ENCODE data around the gene FNDC3A.

Gene FNDC3A

GRCh38 chr13:48975856-48976575, at the start of gene FNDC3A:
Gene FNDC3A (plus strand): TSS chr13:48975912. CDS start chr13:49006191, 30,279 bp downstream.
- DNase-seq, result peak; percentile 79 to 92 (median 91)

GRCh38 chr13:48928757-48929430, 46.8 kb upstream of the FNDC3A start:
- no peak for DNase-seq

- peak in 1 of 3 experiments; percentile 30 for DNase-seq
Measured at GRCh38 chr13:48930918-48931317, 44.8 kb upstream of the FNDC3A start.

GRCh38 chr13:48938308-48938943, 37.3 kb upstream of the FNDC3A start:
- no peak for DNase-seq

GRCh38 chr13:48939728-48940127, 36.0 kb upstream of the FNDC3A start:
- no peak for DNase-seq

- DNase-seq, result no peak
Measured at GRCh38 chr13:48942131-48942530, 33.6 kb upstream of the FNDC3A start.

GRCh38 chr13:48944221-48944620, 31.5 kb upstream of the FNDC3A start:
- DNase-seq, result no peak

GRCh38 chr13:48945626-48946025, 30.1 kb upstream of the FNDC3A start:
- DNase-seq, result no peak

- peak in 1 of 3 experiments; percentile 4 for DNase-seq
Measured at GRCh38 chr13:48946163-48946562, 29.5 kb upstream of the FNDC3A start.

- no peak for DNase-seq
Measured at GRCh38 chr13:48949566-48950500, 25.9 kb upstream of the FNDC3A start.

- no peak for DNase-seq
Measured at GRCh38 chr13:48950501-48950875, 25.2 kb upstream of the FNDC3A start.

- peak in 1 of 3 experiments; percentile 13 for DNase-seq
Measured at GRCh38 chr13:48954081-48954480, 21.6 kb upstream of the FNDC3A start.

GRCh38 chr13:48955536-48955935, 20.2 kb upstream of the FNDC3A start:
- no peak for DNase-seq

- no peak for DNase-seq
Measured at GRCh38 chr13:48961379-48961778, 14.3 kb upstream of the FNDC3A start.

GRCh38 chr13:48962281-48962680, 13.4 kb upstream of the FNDC3A start:
- DNase-seq, result no peak

GRCh38 chr13:48965736-48966135, 10.0 kb upstream of the FNDC3A start:
- no peak for DNase-seq

- DNase-seq, result no peak
Measured at GRCh38 chr13:48969685-48970084, 6.0 kb upstream of the FNDC3A start.

- DNase-seq, result no peak
Measured at GRCh38 chr13:48973845-48974431, 1.8 kb upstream of the FNDC3A start.

GRCh38 chr13:48975101-48975855, 434 bp upstream of the FNDC3A start:
- peak; percentile 79 to 88 (median 86) for DNase-seq

GRCh38 chr13:48976576-48977285, 1.0 kb downstream of the FNDC3A start:
- DNase-seq, result peak in 2 of 3 experiments; percentile 80 to 91

GRCh38 chr13:48977286-48977625, 1.5 kb downstream of the FNDC3A start:
- peak in 2 of 3 experiments; percentile 34 to 60 for DNase-seq

Measured in NCI-H1417 (cell line).